Activated T-helper 17 cell treated with anti-CD3 and anti-CD28 coated beads, Interleukin-2, amount 50 U/mL, for 72 hours (primary cell): ENCODE measurements around the gene KIF25. TPM values are rescaled to one million over a fixed set of nuclear protein-coding genes. Genes with fewer than 3 reads are reported as not detected.
"Not testable (repeated sequence)": the region's sequence is repeated elsewhere in the genome, so short reads cannot be mapped to it uniquely, and the experiment has no call there.

Source experiments
- ATAC-seq: fragments of 150-1000 bp; cut with Tn5 transposase; replicated peaks from 2 replicates; pipeline ENCODE4 v1.10.0; 2021; ENCODE audit warnings: mild to moderate bottlenecking, moderate library complexity
- H3K27ac Mint-ChIP-seq: one replicate; pipeline ENCODE4 v1.8.0; 2022; ENCODE audit warnings: mixed read lengths
- H3K27me3 Mint-ChIP-seq: one replicate; pipeline ENCODE4 v1.8.0; 2022; ENCODE audit warnings: mixed read lengths
- H3K36me3 Mint-ChIP-seq: one replicate; pipeline ENCODE4 v1.8.0; 2022; ENCODE audit warnings: low read depth, mild to moderate bottlenecking, mixed read lengths
- H3K4me1 Mint-ChIP-seq: one replicate; pipeline ENCODE4 v1.8.0; 2022; ENCODE audit warnings: mixed read lengths
- H3K4me3 Mint-ChIP-seq: one replicate; pipeline ENCODE4 v1.8.0; 2022; ENCODE audit warnings: mild to moderate bottlenecking, mixed read lengths
- H3K9me3 Mint-ChIP-seq: one replicate; pipeline ENCODE4 v1.8.0; 2022; ENCODE audit warnings: mixed read lengths
- total RNA-seq, 2 donors: library from RNA; stranded (reverse); gene quantifications; one replicate each; pipeline ENCODE4 v1.2.3, GENCODE V29; 2022

Gene KIF25
- total RNA-seq, 2 donors from 2014 or later = 1.8 TPM; not detected in 1

GRCh38 chr6:167965592-167966539, 31.6 kb upstream of the KIF25 start:
- H3K27me3 Mint-ChIP-seq = no peaks in the 10 kb centered on the region
- H3K4me3 Mint-ChIP-seq = no peak overlapping the region
- H3K36me3 Mint-ChIP-seq = peaks cover 98% of the 10 kb centered on the region
- no peaks in the 10 kb centered on the region for H3K4me1 Mint-ChIP-seq
- H3K9me3 Mint-ChIP-seq = no peaks in the 10 kb centered on the region
- peak overlapping the region; percentile 31 for H3K27ac Mint-ChIP-seq
- no peak for ATAC-seq

- ATAC-seq = no peak
- Mint-ChIP-seq H3K4me1 (no peaks in the 10 kb centered on the region), H3K36me3 (peaks cover 96% of the 10 kb centered on the region), H3K9me3 (no peaks in the 10 kb centered on the region), H3K27me3 (no peaks in the 10 kb centered on the region), H3K4me3 (no peak overlapping the region), H3K27ac (peak overlapping the region; percentile 31)
These were observed 30.9 kb upstream of the KIF25 start for GRCh38 chr6:167966540-167966905.

- Mint-ChIP-seq H3K27me3 (no peaks in the 10 kb centered on the region), H3K4me3 (no peak overlapping the region), H3K9me3 (no peaks in the 10 kb centered on the region), H3K36me3 (peaks cover 88% of the 10 kb centered on the region), H3K4me1 (no peaks in the 10 kb centered on the region), H3K27ac (no peak overlapping the region)
- ATAC-seq = peak; percentile 37
These were observed 29.4 kb upstream of the KIF25 start for GRCh38 chr6:167968091-167968490.

DNA sequence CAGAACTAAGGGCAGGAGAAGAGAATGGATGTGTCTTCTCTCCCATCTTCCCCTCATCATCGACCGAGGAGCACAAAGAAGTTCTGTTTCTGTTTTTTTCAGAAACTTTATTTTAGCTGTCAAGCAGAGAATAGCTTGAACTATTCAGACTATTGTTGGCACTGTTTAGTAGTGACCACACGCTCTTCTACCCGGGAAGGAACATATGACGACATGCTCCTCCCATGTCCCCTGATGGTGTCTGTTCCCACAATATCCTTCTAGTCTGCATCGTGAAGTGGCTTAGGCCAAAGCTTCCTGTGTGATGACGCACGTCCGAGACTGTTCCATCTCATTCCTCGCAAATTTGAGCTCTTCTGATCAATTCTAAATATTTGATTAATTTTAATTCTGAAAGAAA, 27.2 kb upstream of the KIF25 start:
- Mint-ChIP-seq H3K27me3 (no peaks in the 10 kb centered on the region), H3K4me1 (no peaks in the 10 kb centered on the region), H3K4me3 (no peak overlapping the region), H3K36me3 (peaks cover 67% of the 10 kb centered on the region), H3K9me3 (no peaks in the 10 kb centered on the region), H3K27ac (no peak overlapping the region)
- ATAC-seq = no peak

DNA sequence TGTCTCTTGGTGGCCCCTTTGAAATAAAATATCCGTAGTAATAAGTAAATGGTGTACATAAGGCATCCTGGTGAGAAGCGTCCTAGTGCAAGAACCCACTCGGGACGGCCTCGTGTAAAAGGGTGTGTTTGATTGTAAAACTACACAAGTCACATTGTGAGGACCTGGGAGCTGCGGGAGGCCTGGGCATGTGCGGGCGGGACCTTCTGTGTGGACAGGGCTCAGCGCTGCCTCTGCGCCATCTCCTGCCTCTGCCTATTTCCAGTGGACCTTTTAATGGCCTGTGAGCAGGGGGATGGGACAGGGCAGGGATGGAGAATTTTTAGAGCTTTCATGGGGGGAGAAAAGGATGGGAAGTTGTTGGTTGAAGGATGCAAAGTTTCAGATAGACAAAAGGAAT, 25.3 kb upstream of the KIF25 start:
- H3K4me3 Mint-ChIP-seq = no peak overlapping the region
- peaks cover 47% of the 10 kb centered on the region for H3K36me3 Mint-ChIP-seq
- H3K4me1 Mint-ChIP-seq = no peaks in the 10 kb centered on the region
- no peak for ATAC-seq
- no peaks in the 10 kb centered on the region for H3K9me3 Mint-ChIP-seq
- no peaks in the 10 kb centered on the region for H3K27me3 Mint-ChIP-seq
- H3K27ac Mint-ChIP-seq = peak overlapping the region; percentile 48

GRCh38 chr6:167973148-167973885, 24.2 kb upstream of the KIF25 start:
- no peak for ATAC-seq
- Mint-ChIP-seq H3K27ac (peak overlapping the region; percentile 67), H3K4me1 (no peaks in the 10 kb centered on the region), H3K9me3 (no peaks in the 10 kb centered on the region), H3K27me3 (no peaks in the 10 kb centered on the region), H3K4me3 (no peak overlapping the region), H3K36me3 (peaks cover 36% of the 10 kb centered on the region)

- Mint-ChIP-seq H3K9me3 (no peaks in the 10 kb centered on the region), H3K36me3 (peaks cover 21% of the 10 kb centered on the region), H3K27ac (no peak overlapping the region), H3K27me3 (no peaks in the 10 kb centered on the region), H3K4me1 (no peaks in the 10 kb centered on the region), H3K4me3 (no peak overlapping the region)
- ATAC-seq = no peak
These were observed 22.7 kb upstream of the KIF25 start for GRCh38 chr6:167974640-167975344.

- Mint-ChIP-seq H3K4me3 (no peak overlapping the region), H3K9me3 (no peaks in the 10 kb centered on the region), H3K27me3 (no peaks in the 10 kb centered on the region), H3K27ac (no peak overlapping the region), H3K36me3 (peaks cover 14% of the 10 kb centered on the region), H3K4me1 (no peaks in the 10 kb centered on the region)
- no peak for ATAC-seq
These were observed 22.0 kb upstream of the KIF25 start for GRCh38 chr6:167975458-167975857.

DNA sequence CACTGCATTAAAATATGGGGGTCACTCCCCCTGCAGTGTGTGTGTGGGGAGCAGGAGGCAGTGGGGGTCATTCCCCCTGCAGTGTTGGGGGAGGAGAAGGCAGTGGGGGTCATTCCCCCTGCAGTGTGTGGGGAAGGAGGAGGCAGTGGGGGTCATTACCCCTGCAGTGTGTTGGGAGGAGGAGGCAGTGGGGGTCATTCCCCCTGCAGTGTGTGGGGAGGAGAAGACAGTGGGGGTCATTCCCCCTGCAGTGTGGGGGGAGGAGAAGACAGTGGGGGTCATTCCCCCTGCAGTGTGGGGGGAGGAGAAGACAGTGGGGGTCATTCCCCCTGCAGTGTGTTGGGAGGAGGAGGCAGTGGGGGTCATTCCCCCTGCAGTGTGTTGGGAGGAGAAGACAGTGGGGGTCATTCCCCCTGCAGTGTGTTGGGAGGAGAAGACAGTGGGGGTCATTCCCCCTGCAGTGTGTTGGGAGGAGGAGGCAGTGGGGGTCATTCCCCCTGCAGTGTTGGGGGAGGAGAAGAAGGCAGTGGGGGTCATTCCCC, 21.3 kb upstream of the KIF25 start:
- not testable (repeated sequence) for H3K36me3 Mint-ChIP-seq, H3K27me3 Mint-ChIP-seq, H3K4me3 Mint-ChIP-seq, H3K4me1 Mint-ChIP-seq, H3K27ac Mint-ChIP-seq, H3K9me3 Mint-ChIP-seq, ATAC-seq

- Mint-ChIP-seq H3K4me3 (no peak overlapping the region), H3K4me1 (no peaks in the 10 kb centered on the region), H3K27me3 (no peaks in the 10 kb centered on the region), H3K27ac (no peak overlapping the region), H3K9me3 (no peaks in the 10 kb centered on the region), H3K36me3 (peaks cover 7% of the 10 kb centered on the region)
- no peak for ATAC-seq
These were observed 20.8 kb upstream of the KIF25 start for GRCh38 chr6:167976708-167977107.

DNA sequence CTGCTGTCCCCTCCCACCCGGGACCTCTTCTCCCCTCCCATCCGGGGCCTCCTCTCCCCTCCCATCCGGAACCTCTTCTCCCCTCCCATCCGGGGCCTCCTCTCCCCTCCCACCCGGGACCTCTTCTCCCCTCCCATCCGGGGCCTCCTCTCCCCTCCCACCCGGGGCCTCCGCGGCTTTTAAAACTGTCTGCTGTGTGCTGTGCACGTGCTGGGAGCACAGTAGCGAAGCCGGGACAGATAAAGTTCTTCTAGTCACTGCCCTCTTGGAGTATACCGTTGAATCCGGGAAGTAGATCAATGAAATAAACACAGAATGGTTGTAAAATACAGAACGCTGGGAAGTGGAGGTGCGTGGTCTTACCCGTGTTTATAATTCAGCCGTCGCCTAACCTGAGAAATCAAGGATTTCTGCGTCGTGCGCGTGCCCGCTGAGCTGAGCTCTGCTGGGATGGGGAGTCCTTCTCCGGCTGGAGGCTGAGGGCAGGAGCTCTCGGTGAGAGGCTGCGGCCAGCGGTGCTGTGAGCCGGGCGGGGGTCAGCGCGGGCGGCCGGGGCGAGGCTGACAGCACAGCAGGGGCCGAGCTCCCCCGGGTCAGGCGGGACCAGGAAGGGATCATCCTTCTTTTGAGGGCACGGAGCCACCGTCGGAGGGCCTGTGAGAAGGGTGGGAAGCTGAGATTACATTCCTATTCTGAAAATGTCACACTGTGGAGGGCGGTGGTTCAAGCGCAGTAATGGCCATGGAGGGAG, 19.6 kb upstream of the KIF25 start:
- Mint-ChIP-seq H3K27ac (no peak overlapping the region), H3K9me3 (no peaks in the 10 kb centered on the region), H3K4me1 (no peaks in the 10 kb centered on the region), H3K27me3 (no peaks in the 10 kb centered on the region), H3K4me3 (no peak overlapping the region), H3K36me3 (no peaks in the 10 kb centered on the region)
- ATAC-seq = no peak

GRCh38 chr6:167978607-167979006, 18.9 kb upstream of the KIF25 start:
- ATAC-seq = no peak
- H3K4me3 Mint-ChIP-seq = no peak overlapping the region
- H3K27me3 Mint-ChIP-seq = no peaks in the 10 kb centered on the region
- no peak overlapping the region for H3K27ac Mint-ChIP-seq
- no peaks in the 10 kb centered on the region for H3K9me3 Mint-ChIP-seq
- no peaks in the 10 kb centered on the region for H3K36me3 Mint-ChIP-seq
- no peaks in the 10 kb centered on the region for H3K4me1 Mint-ChIP-seq

DNA sequence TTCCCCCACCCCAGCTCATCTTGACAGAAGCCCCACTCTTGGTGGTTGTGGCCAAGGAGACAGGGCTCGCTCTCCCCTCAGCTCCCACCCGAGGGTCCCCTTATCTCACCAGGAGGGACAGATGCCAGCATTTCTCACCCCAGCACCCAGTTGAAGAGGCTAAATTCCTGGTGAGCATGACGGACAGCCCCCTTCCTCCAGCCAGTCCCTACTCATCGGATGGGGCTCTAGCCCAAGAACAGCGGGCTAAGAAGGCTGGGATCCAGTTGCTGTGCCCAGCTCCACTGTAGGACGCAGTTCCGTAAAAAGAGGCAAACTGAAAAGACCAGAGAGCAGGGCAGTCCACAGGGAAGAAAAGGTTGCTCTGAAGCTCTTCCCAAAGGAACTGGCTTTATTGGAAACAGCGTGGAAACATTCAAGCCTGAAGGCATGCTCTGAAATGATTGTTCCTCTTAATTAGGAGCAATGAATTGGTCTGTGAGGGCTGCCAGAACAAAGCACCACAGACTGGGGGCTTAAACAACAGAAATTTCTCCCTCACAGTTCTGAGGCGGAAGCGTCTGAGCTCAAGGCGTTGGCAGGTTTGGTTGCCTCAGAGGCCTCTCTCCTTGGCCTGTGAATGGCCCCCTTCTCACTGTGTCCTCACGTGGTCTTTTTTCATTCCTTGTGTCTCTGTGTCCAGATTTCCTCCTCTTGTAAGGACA, 17.9 kb upstream of the KIF25 start:
- H3K9me3 Mint-ChIP-seq = no peaks in the 10 kb centered on the region
- no peak overlapping the region for H3K27ac Mint-ChIP-seq
- no peaks in the 10 kb centered on the region for H3K4me1 Mint-ChIP-seq
- H3K4me3 Mint-ChIP-seq = no peak overlapping the region
- H3K36me3 Mint-ChIP-seq = no peaks in the 10 kb centered on the region
- H3K27me3 Mint-ChIP-seq = no peaks in the 10 kb centered on the region
- ATAC-seq = no peak
